ENCODE data around the gene TATDN2. TPM values are rescaled to one million over a fixed set of nuclear protein-coding genes. Genes with fewer than 3 reads are reported as not detected.

TATDN2 gene
- total and polyA plus RNA-seq, 9 of the 15 experiments (the other 6 are each of a cell fraction or from before 2014, with no cell fraction given) = 5.2 to 44.7 (median 25.8) TPM

- TF ChIP-seq ZBTB34 (CRISPR knock-in tag; IDR thresholded peaks at IDR 0.05) = no peak
- no peak for TF ChIP-seq ZNF384 (IDR thresholded peaks at IDR 0.05; ENCODE audit: low read depth, low read length)
- TF ChIP-seq GTF3C2 (IDR thresholded peaks at IDR 0.05; ENCODE audit: borderline replicate concordance, extremely low read depth, insufficient read length) = no peak
- no peak for TF ChIP-seq RUNX1 (IDR thresholded peaks at IDR 0.05; ENCODE audit: low read depth)
- TF ChIP-seq XRCC5 (IDR thresholded peaks at IDR 0.05; ENCODE audit: low read depth, low read length) = no peak
- no peak for TF ChIP-seq EP400 (IDR thresholded peaks at IDR 0.05)
- peak; percentile 42 for TF ChIP-seq NEUROD1 (IDR thresholded peaks at IDR 0.05; ENCODE audit: borderline replicate concordance, low read depth, low read length, partially characterized antibody)
- no peak for TF ChIP-seq BRCA1 (IDR thresholded peaks at IDR 0.05)
- TF ChIP-seq BRCA1 (CRISPR knock-in tag; IDR thresholded peaks at IDR 0.05) = no peak
- TF ChIP-seq HNRNPK (IDR thresholded peaks at IDR 0.05; ENCODE audit: low read depth, low read length, poor library complexity, severe bottlenecking) = no peak
- no peak for TF ChIP-seq SMARCC2 (IDR thresholded peaks at IDR 0.05; ENCODE audit: low read depth)
- TF ChIP-seq SUPT5H (IDR thresholded peaks at IDR 0.05) = no peak
- no peak for TF ChIP-seq ZNF165 (CRISPR knock-in tag; IDR thresholded peaks at IDR 0.05; ENCODE audit: borderline replicate concordance)
- peak; percentile 63; the same call in 1 of the 2 replicates for TF ChIP-seq TEAD4 (IDR thresholded peaks at IDR 0.05; ENCODE audit: low read length)
- TF ChIP-seq TEAD4 (CRISPR knock-in tag; IDR thresholded peaks at IDR 0.05; ENCODE audit: borderline replicate concordance) = no peak
- TF ChIP-seq STAG1 (CRISPR knock-in tag; IDR thresholded peaks at IDR 0.05; ENCODE audit: borderline replicate concordance) = no peak
- TF ChIP-seq ELF2 (CRISPR knock-in tag; IDR thresholded peaks at IDR 0.05) = no peak
- no peak for TF ChIP-seq XRCC3 (IDR thresholded peaks at IDR 0.05)
- no peak for TF ChIP-seq ZNF512 (tag; IDR thresholded peaks at IDR 0.05)
- no peak for TF ChIP-seq SNRNP70 (optimal IDR thresholded peaks at IDR 0.05; ENCODE audit: low read depth, low read length)
- TF ChIP-seq THRA (IDR thresholded peaks at IDR 0.05) = no peak
- no peak for TF ChIP-seq ZNF324 (CRISPR knock-in tag; IDR thresholded peaks at IDR 0.05)
- 0 out of 2 replicates have a peak, but pooled peaks have one; percentile 53 for TF ChIP-seq ZBTB17 (CRISPR knock-in tag; IDR thresholded peaks at IDR 0.05)
These were observed 5.8 kb upstream of the TATDN2 start (continued) for GRCh38 chr3:10242182-10243065.

All from K562 (cell line).